Left ventricle myocardium inferior (tissue), 1 donor: ENCODE measurements around the gene ZCCHC13. TPM values are rescaled to one million over a fixed set of nuclear protein-coding genes. Genes with fewer than 3 reads are reported as not detected.
"Not testable (repeated sequence)": the region's sequence is repeated elsewhere in the genome, so short reads cannot be mapped to it uniquely, and the experiment has no call there.

Experiments used
- DNase-seq: peaks from one replicate; pipeline ENCODE4 v3.0.0-alpha.2; 2020
- H3K27ac ChIP-seq: fragments of 200-600 bp; replicated peaks from 2 replicates; pipeline ENCODE4 v1.8.0; 2021
- H3K27me3 ChIP-seq: fragments of 200-600 bp; 2 replicates; pipeline ENCODE4 v1.8.0; 2021; ENCODE audit warnings: low read depth
- H3K36me3 ChIP-seq: fragments of 200-600 bp; 2 replicates; pipeline ENCODE4 v1.8.0; 2021
- H3K4me1 ChIP-seq: fragments of 200-600 bp; 2 replicates; pipeline ENCODE4 v1.8.0; 2021
- H3K4me3 ChIP-seq: fragments of 200-600 bp; 2 replicates; pipeline ENCODE4 v1.8.0; 2021; ENCODE audit warnings: mild to moderate bottlenecking, moderate library complexity
- H3K9me3 ChIP-seq: fragments of 200-600 bp; replicated peaks from 2 replicates; pipeline ENCODE4 v1.8.0; 2021
- intact Hi-C: fragments of 100-400 bp; cut with micrococcal nuclease; formaldehyde crosslinking; loops from one replicate; pipeline ENCODE4 v1.11.0; 2022
- total RNA-seq: library from RNA; stranded (reverse); fragmentation: NEBNext Ultra II Directional; extraction: Animal tissue kit (Norgen Biotek cat#: 25700); gene quantifications from one replicate; pipeline ENCODE4 v1.2.1, GENCODE V29; 2021
- TF ChIP-seq, protein P1 (sequence below): fragments of 200-600 bp; IDR thresholded peaks from 2 replicates; pipeline ENCODE4 v1.8.0; 2021; ENCODE audit warnings: antibody characterized with exemption, mild to moderate bottlenecking, borderline replicate concordance
- donor health status: DM: no; HTN: yes; CAD: no; lungs with severe emphysema.

ZCCHC13 gene
- total RNA-seq, 1 donor from 2014 or later = not detected

DNA sequence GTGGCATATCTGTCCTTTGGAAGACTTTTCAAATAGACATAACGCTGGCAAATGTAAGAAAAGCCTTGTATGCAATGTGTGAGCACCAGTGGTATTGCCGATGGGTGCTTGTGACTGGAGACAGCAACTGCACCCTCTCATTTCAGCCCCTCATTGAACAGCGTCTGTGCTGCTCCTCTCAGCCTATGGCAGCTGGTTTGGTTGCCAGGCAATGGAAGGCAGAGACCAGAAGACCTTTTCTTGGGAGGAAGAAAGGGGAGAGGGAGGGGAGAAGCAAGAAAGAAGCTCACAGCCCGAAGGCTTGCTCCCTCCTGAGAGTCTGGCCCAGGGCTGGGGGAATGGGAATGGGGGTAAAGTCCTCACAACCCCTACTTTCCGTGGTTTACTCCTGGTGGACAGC lies 20.2 kb downstream of the ZCCHC13 start:
- no peak overlapping the region for H3K4me3 ChIP-seq
- TF ChIP-seq, protein P1, sequence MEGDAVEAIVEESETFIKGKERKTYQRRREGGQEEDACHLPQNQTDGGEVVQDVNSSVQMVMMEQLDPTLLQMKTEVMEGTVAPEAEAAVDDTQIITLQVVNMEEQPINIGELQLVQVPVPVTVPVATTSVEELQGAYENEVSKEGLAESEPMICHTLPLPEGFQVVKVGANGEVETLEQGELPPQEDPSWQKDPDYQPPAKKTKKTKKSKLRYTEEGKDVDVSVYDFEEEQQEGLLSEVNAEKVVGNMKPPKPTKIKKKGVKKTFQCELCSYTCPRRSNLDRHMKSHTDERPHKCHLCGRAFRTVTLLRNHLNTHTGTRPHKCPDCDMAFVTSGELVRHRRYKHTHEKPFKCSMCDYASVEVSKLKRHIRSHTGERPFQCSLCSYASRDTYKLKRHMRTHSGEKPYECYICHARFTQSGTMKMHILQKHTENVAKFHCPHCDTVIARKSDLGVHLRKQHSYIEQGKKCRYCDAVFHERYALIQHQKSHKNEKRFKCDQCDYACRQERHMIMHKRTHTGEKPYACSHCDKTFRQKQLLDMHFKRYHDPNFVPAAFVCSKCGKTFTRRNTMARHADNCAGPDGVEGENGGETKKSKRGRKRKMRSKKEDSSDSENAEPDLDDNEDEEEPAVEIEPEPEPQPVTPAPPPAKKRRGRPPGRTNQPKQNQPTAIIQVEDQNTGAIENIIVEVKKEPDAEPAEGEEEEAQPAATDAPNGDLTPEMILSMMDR = no peak
- H3K9me3 ChIP-seq = no peaks in the 10 kb centered on the region
- no peak overlapping the region for H3K27ac ChIP-seq
- intact Hi-C loops = no loop called here
- no peaks in the 10 kb centered on the region for H3K27me3 ChIP-seq
- no peaks in the 10 kb centered on the region for H3K4me1 ChIP-seq
- no peak for DNase-seq
- H3K36me3 ChIP-seq = no peaks in the 10 kb centered on the region

DNA sequence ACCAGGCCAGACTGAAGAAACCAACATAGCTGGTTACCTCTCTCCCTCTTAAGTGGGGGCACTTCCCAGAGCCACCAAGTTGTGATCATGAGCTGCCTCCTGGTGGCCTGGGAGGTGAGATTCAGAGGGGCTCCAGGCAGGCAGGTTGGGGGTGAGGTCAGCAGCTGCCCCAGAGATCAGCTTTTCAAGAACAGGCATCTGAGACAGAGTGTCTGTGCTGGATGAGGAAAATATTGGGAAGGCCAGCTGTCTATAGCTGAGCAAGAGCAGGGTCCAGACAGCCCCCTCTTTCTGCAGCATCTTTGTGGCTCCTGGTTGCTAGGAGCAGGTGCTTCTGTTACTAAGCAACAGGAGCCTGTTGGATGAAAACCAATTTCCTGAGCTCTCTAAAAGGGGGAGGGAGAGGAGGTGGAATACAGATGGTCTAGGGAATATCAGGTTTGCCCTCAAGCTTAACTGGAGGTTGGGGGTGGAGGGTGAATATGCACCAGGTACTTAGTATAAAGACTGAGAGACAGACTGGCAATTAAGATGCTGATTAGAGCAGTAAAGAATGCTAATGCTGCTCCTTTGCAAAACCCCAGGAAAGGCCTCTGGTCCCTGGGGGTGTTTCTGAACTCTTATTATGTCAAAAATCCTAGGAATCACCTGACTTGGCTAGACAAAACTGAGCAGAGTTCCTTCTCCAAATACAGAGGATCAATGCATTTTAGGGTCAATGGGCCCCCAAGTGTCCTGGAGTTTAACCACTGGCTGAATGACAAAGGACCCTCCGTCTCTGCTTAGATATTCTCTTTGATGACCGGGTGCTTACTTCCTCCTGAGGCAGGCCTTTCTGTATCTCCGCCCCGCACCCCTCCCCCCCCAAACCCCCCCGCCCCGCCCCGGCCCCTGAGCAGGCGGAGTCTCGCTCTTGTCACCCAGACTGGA lies 21.4 kb downstream of the ZCCHC13 start:
- Histone ChIP-seq H3K27ac (no peak overlapping the region), H3K36me3 (no peaks in the 10 kb centered on the region), H3K4me1 (no peaks in the 10 kb centered on the region), H3K27me3 (no peaks in the 10 kb centered on the region), H3K9me3 (no peaks in the 10 kb centered on the region), H3K4me3 (no peak overlapping the region)
- intact Hi-C loops = no loop called here
- no peak for DNase-seq
- TF ChIP-seq, protein P1 = no peak

DNA sequence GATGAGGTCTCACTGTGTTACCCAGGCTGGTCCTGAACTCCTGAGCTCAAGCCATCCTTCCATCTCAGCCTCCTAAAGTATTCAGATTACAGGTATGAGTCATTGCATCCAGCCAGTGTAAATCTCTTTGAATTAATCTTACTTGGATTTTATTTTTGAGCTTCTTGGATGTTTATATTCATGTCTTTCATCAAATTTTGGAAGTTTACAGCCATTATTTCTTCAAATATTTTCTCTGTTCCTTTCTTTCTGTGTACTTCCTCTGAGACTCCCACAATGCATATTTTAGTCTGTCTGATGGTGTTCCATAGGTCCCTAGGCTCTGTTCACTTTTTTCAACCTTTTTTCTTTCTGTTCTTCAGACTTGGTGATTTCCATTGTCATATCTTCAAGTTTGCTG lies 34.9 kb downstream of the ZCCHC13 start:
- no peaks in the 10 kb centered on the region for H3K27me3 ChIP-seq
- no peak for DNase-seq
- H3K36me3 ChIP-seq = no peaks in the 10 kb centered on the region
- no peak overlapping the region for H3K27ac ChIP-seq
- peaks cover 7% of the 10 kb centered on the region for H3K9me3 ChIP-seq
- H3K4me3 ChIP-seq = no peak overlapping the region
- intact Hi-C loops = no loop called here
- TF ChIP-seq, protein P1 = no peak
- H3K4me1 ChIP-seq = no peaks in the 10 kb centered on the region

DNA sequence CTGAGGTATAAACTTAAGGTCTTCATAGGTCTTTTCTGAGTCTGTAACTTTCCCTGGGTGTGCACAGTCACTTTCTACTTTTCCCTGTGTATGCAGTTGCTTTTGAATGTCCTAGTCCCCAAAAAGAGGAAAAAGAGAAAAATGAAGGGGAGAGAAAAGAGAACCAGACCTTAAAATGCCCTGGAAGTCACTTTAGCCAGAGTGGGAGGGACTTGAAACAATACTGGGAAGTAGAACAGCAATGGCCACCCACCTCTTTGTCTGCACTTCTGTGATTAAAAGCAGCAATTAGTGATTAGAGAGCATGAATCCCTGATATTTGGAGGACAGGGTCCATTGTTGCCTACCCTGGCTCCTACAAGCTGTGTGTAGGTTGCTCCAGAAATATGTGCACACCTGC lies 36.1 kb downstream of the ZCCHC13 start:
- Histone ChIP-seq H3K36me3 (no peaks in the 10 kb centered on the region), H3K27me3 (no peaks in the 10 kb centered on the region), H3K4me1 (no peaks in the 10 kb centered on the region), H3K9me3 (peaks cover 7% of the 10 kb centered on the region), H3K27ac (no peak overlapping the region), H3K4me3 (no peak overlapping the region)
- no peak for DNase-seq
- TF ChIP-seq, protein P1 = no peak
- intact Hi-C loops = loop anchor here (5.0 kb wide), 1 partner anchor 483 kb away; no protein-coding TSS in a partner anchor

DNA sequence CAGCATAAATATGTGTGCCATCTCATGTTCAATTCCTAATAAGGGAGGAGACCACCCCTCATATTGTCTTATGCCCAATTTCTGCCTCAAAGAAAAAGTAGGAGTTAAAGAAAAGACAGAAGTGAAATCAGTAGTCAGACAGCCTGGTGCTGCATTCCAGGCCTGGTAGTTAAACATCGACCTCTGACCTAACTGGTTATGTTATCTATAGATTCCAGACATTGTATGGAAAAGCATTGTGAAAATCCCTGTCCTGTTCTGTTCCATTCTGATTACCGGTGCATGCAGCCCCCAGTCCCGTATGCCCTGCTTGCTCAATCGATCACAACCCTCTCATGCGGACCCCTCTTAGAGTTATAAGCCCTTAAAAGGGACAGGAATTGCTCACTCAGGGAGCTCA lies 38.2 kb downstream of the ZCCHC13 start:
- intact Hi-C loops = loop anchor here (5.0 kb wide), 1 partner anchor 485 kb away; no protein-coding TSS in a partner anchor
- DNase-seq, H3K27me3 ChIP-seq, H3K9me3 ChIP-seq, H3K36me3 ChIP-seq, H3K27ac ChIP-seq, H3K4me3 ChIP-seq, H3K4me1 ChIP-seq: not testable (repeated sequence)
